Adrenal gland (tissue), 5 donors: ENCODE measurements around the gene POLR1D.

Experiments used
- POLR2A ChIP-seq, 2 donors: fragments of 450-650 bp; IDR thresholded peaks; one replicate each; pipeline ENCODE4 v1.6.1; 2017; ENCODE audit warnings: antibody characterized with exemption in 2 of 2, mild to moderate bottlenecking in 2 of 2, moderate library complexity in 1 of 2
- TF ChIP-seq, protein P1 (sequence below), 6 experiments: fragments of 450-650 bp in 4 of 6; fragments of 200-600 bp in 2 of 6; sonication (generic) in 1 of 6; IDR thresholded peaks; 1 replicate in 5 of 6; 2 replicates in 1 of 6; pipeline versions ENCODE4 v1.5.1 to v1.8.0; 2016 to 2021; ENCODE audit warnings: antibody characterized with exemption in 6 of 6, mild to moderate bottlenecking in 2 of 6, moderate library complexity in 1 of 6
- donor health status: DM: no; HTN: no; CAD: no.

GRCh38 chr13:27650312-27650711, 28.6 kb downstream of the POLR1D start:
- TF ChIP-seq, protein P1, sequence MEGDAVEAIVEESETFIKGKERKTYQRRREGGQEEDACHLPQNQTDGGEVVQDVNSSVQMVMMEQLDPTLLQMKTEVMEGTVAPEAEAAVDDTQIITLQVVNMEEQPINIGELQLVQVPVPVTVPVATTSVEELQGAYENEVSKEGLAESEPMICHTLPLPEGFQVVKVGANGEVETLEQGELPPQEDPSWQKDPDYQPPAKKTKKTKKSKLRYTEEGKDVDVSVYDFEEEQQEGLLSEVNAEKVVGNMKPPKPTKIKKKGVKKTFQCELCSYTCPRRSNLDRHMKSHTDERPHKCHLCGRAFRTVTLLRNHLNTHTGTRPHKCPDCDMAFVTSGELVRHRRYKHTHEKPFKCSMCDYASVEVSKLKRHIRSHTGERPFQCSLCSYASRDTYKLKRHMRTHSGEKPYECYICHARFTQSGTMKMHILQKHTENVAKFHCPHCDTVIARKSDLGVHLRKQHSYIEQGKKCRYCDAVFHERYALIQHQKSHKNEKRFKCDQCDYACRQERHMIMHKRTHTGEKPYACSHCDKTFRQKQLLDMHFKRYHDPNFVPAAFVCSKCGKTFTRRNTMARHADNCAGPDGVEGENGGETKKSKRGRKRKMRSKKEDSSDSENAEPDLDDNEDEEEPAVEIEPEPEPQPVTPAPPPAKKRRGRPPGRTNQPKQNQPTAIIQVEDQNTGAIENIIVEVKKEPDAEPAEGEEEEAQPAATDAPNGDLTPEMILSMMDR (IDR thresholded peaks at IDR 0.05) = no peak
- TF ChIP-seq POLR2A (IDR thresholded peaks at IDR 0.05) = no peak
